Right renal cortex interstitium (tissue), 3 donors: Measurements from ENCODE around the gene DUXA. TPM values are rescaled to one million over a fixed set of nuclear protein-coding genes. Genes with fewer than 3 reads are reported as not detected.
"Not testable (repeated sequence)": the region's sequence is repeated elsewhere in the genome, so short reads cannot be mapped to it uniquely, and the experiment has no call there.

Experiments
- DNase-seq, 3 donors: peaks; one replicate each; pipeline ENCODE4 v3.0.0-alpha.2; 2013; ENCODE audit warnings: low read depth in 3 of 3, low spot score in 2 of 3
- polyA plus RNA-seq, 3 donors: library from polyadenylated mRNA; unstranded; fragments of 120-200 nt; gene quantifications; one replicate each; pipeline ENCODE4 v1.2.1, GENCODE V29; 2013; ENCODE audit not compliant: insufficient read length in 3 of 3

DUXA gene
- polyA plus RNA-seq: not detected

DNA sequence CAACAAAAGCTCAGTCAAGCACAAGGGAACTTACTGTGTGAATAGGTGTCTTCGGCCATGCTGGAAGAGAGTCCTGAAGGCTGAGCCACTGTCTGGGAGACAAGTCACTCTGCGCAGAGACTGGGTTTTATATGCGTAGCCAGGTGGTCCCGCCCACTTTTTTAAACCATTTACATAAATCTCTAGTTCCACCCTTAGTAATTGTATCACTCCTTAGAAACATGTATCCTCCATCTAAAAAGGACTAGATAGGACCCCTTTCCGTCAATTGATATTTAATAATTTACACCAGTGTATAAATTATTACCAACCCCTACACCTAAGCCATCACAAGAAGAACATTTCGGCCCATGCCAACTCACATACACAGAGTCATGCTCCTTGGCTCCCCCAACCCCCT is at the start of gene DUXA:
Gene DUXA, minus strand, starts transcription at position 101 of the 400 bp plus-strand sequence. Its CDS starts 42 bp downstream, at position 59.
- no peak for DNase-seq

GRCh38 chr19:57212109-57212508 is 44.8 kb upstream of the DUXA start:
- DNase-seq: no peak

- no peak for DNase-seq
Observed at GRCh38 chr19:57210381-57210780, 43.1 kb upstream of the DUXA start.

DNA sequence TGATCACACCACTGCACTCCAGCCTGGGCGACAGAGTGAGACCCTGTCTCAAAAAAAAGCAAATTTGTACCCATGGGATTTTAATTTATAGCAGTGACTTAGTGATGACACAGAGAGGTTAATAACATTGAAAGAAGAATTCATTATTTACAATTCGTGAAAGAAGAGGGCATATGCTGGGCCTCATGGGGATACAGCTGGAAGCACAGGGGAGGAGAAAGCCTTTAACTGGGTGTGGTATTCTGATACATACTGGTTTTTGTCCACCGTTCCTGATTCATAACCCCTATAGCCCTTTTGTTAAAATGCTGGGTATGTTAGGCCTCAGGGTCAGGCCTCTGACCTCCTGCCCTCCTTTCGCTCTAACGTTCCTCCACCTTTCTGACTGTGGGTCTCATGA is 34.9 kb upstream of the DUXA start:
- DNase-seq: no peak

DNA sequence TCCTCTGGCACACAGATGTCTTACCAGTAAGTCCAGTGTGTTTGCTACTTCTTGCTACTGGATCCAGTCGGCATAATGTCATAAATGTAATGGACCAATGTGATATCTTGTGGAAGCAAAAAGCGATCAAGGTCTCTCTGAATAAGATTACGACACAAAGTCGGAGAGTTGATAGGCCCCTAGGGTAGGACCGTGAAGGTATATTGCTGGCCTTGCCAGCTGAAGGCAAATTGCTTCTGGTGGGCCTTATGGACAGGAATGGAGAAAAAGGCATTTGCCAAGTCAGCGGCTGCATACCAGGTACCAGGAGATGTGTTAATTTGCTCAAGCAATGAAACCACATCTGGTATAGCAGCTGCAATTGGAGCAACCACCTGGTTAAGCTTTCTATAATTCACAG is 30.6 kb upstream of the DUXA start:
- DNase-seq: not testable (repeated sequence)

DNA sequence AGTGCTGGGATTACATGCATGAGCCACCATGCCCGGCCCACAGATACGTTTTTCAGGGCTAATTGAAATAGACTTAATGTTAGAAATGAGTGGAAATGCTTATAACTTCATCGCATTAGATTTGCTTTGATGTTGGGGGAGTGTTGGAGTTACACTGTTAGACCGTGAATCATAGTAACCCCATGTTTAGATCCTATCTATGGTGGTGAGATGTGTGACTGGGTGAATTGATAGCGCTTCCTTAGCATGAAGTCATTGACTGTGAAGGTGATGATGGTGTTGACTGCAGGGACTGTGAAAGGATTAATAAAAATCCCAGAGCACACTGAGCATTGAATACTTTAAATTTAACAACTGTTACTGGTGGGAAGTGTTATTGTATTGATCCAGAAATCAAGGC is 25.7 kb upstream of the DUXA start:
- no peak for DNase-seq

- no peak for DNase-seq
Observed at GRCh38 chr19:57192077-57192420, 24.8 kb upstream of the DUXA start.

- DNase-seq: peak; percentile 77 to 82 (median 82)
Observed at GRCh38 chr19:57191141-57192076, 24.1 kb upstream of the DUXA start, which contains the start of gene ZNF264. TSS of gene ZNF264 (plus strand) at chr19:57191500. CDS start at chr19:57191914, 414 bp downstream.

- no peak for DNase-seq
Observed at GRCh38 chr19:57190301-57190700, 23.0 kb upstream of the DUXA start.

GRCh38 chr19:57171551-57172081 is 4.3 kb upstream of the DUXA start:
- peak in 1 of 3 donors; percentile 38 for DNase-seq

DNA sequence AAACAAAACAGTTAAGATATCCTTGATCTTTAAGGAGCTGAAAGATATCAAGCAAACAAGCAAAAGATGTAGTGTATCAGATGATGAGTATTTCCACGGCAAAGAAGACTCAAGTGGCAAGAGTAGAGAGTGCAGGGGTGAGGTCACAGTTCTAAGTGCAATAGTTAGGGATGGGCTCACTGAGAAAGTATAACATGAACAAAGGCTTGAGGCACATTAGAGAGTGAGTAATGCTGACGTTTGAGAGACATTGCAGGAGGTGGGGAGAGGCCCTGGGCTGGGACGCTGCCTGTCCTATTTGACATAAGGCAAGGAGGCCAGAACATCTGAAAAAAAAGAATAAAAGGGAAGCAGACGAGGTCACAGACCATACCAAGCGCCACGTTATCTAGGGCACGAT is 1.4 kb downstream of the DUXA start:
- DNase-seq: no peak

- no peak for DNase-seq
Observed at GRCh38 chr19:57161985-57162539, 5.2 kb downstream of the DUXA start.

- no peak for DNase-seq
Observed at GRCh38 chr19:57152921-57153320, 14.4 kb downstream of the DUXA start.

- no peak for DNase-seq
Observed at GRCh38 chr19:57141699-57142098, 25.6 kb downstream of the DUXA start.

- DNase-seq: no peak
Observed at GRCh38 chr19:57135797-57136196, 31.5 kb downstream of the DUXA start.

DNA sequence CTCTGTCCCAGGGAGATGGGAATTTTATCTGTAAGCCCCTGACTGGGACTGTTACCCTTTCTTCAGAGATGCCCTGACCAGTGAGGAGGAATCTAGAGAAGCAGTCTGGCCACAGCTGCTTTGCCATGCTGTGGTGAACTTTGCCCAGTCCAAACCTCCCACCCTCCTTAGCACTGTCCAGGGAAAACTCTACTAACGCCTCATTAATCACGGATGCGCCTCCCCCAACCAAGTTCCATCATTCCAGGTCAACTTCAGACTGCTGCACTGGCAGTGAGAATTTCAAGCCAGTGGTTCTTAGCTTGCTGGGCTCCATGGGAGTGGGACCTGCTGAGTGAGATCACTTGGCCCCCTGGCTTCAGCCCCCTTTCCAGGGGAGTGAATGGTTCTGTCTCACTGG is 39.9 kb downstream of the DUXA start:
- DNase-seq: peak; percentile 23 to 53 (median 29)

DNA sequence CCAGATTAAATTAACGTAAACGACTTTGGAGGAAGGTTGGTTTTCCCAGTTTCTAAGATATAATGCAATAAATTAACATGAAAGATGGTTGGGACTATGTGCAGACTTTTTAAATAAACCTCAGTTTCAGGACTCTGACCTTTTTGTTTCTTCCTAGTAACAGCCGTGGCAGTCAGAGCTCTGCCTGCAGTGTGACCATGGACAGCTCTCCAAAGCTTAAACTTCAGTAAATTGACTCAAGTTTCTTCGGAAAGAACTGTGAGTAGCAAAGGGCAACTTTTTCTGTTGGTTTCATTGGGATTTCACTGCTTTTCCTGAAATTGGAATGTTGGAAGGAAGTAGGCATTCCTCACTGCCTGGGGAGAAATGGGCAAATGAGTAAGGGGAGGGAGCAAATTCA is 43.4 kb downstream of the DUXA start:
- no peak for DNase-seq

GRCh38 chr19:57118848-57119247 is 48.4 kb downstream of the DUXA start:
- no peak for DNase-seq

GRCh38 chr19:57113501-57113900 is 53.8 kb downstream of the DUXA start:
- not testable (repeated sequence) for DNase-seq

DNA sequence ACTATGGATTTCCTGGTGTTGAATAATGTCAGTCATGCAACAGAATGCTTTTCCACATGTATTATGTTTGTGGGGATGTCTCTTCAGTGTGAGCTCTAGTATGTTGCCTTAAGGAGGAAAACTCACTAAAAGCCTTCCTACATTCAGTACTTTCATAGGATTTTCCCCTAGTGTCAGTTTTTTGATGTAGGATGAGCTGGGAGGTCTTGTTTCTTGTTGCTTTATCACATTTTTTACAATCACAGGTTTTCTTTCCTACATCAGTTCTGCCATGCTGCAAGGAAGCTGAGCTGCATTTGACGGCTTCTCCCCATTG is 56.0 kb downstream of the DUXA start:
- DNase-seq: no peak

DNA sequence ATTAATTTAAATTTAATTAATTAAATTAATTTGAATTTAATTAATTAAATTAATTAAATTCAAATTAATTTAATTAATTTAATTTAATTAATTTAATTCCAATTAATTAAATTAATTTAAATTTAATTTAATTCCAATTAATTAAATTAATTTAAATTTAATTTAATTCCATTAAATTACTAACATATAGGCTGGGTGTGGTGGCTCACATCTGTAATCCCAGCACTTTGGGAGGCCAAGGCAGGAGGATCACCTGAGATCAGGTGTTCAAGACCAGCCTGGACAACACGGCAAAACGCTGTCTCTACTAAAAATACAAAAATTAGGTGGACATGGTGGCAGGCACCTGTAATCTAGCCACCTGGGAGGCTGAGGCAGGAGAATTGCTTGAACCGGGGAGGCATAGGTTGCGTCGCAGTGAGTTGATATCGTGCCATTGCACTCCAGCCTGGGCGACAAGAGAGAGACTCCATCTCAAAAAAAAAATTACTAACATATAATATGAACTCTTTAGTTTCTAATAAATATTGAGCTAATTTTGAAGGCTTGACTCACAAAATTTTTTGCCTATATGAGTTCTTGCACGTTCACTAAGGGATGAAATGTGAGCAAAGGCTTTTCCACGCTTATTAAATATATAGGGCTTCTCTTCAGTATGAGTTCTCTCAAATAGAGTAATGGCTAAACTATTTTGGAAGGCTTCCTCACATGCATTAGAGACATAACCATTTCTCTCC is 56.5 kb downstream of the DUXA start:
- no peak for DNase-seq
